Cerebellar cortex (tissue), 1 donor: ENCODE data around the gene CEMIP2.
"Not testable (repeated sequence)": the region's sequence is repeated elsewhere in the genome, so short reads cannot be mapped to it uniquely, and the experiment has no call there.

Experiments
- DNase-seq: peaks from one replicate; pipeline ENCODE4 v3.0.0-alpha.2; 2015; ENCODE audit warnings: low spot score

Gene CEMIP2

DNA sequence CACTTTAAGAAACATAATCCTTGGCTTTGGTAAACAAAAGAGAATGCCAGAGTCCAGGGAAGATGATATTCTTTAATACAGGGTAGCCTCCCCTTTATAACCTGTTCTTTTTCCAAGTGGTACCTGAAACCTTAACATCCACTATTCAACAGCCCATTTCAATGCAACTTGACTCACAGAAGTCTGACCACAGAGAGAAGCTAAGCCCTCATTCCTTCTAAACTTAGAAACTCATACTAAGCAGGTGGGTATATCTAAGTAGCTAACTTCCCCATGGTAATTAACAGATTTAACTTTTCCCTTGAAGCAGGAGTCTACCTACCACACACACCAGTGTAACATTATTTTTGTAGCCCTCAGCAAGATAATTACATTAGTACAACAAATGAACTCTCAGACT is 91.9 kb downstream of the CEMIP2 start:
- DNase-seq: no peak

- no peak for DNase-seq
These were observed 92.5 kb downstream of the CEMIP2 start for GRCh38 chr9:71675857-71676165.

DNA sequence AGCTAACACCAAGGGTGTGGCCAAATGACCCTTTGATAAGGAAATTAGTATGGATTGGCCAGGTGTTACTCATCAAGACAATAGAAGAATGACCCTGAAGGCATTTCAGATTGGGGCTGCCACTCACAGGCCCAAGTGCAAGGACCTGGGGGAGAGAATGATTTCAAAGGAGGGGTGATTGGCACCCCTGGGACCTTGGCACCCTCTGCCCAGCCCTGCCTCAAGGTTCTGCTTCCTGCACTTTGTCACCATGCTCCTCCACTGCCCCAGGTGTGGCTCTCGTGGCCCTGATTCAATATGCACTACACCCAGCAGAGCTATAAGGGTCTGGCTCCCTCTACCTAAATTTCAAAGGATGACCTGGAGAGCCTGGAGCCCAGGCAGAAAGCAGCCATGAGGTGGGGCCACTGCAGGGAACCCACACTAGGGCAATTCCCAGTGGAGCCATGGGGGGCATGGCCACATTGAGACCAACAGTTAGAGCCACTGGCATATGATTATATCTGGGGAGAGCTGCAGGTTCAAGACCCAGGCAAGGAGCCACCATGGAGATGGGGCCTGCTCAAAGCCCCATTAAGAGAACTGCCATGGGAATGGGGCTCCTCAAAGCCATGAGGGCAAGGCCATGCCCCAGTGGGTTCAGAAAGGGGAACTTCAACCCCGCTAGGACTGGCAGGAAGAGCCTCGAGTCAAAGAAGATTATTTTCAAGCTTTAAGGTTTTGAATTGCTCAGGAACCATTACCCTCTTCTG is 93.0 kb downstream of the CEMIP2 start:
- no peak for DNase-seq

GRCh38 chr9:71672573-71672972 is 95.7 kb downstream of the CEMIP2 start:
- DNase-seq: no peak

DNA sequence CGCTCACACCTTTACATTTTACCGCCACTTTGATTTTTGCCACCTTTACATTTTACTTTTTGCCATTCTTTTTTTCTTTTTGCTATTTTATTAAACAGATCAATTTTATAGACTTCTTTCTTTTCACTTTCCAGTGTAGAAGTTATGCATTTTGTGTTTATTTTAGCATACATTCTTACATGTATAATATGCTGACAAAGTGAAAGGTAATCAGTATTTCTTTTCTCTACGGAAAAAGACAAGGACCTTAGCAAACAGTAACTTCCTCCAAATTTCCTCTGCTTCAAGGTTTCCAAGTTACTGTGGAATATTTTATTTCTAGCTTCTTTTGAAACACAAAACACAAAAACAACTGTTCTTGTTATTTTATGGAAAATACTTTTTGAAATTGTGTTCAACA is 97.0 kb downstream of the CEMIP2 start:
- no peak for DNase-seq

DNA sequence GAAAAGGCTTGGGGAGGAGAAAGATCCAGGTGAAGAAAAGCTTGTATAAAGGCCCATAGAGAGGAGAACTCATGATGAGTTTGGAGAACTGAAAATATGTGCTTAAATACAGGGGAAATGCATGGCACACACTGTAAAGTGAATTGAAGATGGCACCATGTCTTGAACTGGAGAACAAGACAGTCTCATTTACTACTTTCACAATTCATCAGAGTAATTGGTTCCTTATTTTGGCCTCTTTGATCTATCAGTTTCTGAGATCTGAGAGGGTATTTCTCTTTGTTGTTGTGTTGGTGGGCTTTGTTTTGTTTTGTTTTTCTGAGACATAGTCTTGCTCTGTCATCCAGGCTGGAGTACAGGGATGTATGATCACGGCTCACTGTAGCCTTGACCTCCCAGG is 98.2 kb downstream of the CEMIP2 start:
- DNase-seq: no peak

DNA sequence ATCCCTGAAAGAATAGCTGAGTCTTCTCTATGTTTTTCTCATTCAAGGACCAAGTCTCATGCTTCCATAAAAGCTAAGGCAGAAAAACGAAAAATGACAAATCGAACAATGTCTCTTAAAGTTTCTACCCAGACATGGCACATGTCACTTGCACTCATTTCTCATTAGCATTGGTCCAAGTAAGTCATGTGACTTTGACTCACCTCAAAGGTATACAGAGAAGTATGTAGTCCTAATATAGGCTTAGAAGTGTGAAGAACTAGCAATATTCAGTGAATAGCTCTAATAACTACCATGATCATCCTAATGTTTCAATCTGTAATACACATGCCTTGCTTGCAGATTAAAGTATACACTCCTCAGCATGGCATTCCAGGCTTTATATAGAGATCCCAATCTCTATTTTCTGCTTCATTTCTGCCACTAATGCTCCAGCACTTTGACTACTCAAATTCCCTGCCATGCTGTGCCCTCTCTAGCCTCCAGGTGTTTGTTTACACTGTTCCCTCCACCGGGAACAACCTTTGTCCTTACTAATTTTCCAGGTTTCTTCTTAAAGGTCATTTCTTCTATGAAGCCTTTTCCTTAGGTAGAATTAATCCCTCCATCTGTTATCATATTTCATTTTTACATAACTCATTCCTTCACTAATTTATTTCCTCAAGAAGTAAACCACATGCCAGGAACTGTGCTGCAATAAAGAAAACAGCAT is 98.9 kb downstream of the CEMIP2 start:
- no peak for DNase-seq

DNA sequence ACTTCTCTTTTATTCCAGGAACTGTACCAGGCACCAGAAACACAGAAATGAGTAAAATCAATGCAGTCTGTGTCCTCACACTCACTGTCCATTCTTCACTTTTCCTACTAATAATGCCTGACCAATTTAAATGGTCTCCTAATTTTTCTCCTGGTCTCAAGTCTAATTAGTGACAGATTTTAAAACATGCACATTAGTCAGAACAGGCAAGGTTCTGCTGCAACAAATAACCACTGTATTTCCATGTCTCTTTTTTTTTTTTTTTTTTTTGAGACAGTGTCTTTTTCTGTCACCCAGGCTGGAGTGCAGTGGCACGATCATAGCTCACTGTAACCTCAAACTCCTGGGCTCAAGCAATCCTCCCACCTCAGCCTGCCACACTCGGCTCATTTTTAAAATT is 99.6 kb downstream of the CEMIP2 start:
- DNase-seq: no peak

GRCh38 chr9:71665247-71665646 is 103.1 kb downstream of the CEMIP2 start:
- no peak for DNase-seq

- no peak for DNase-seq
These were observed 103.7 kb downstream of the CEMIP2 start for GRCh38 chr9:71664566-71664965.

GRCh38 chr9:71663931-71664459 is 104.3 kb downstream of the CEMIP2 start:
- DNase-seq: no peak

- DNase-seq: no peak
These were observed 105.1 kb downstream of the CEMIP2 start for GRCh38 chr9:71663216-71663615.

- no peak for DNase-seq
These were observed 106.2 kb downstream of the CEMIP2 start for GRCh38 chr9:71662082-71662481.

GRCh38 chr9:71657276-71657675 is 111.0 kb downstream of the CEMIP2 start:
- not testable (repeated sequence) for DNase-seq

- DNase-seq: no peak
These were observed 111.8 kb downstream of the CEMIP2 start for GRCh38 chr9:71656496-71656895.

DNA sequence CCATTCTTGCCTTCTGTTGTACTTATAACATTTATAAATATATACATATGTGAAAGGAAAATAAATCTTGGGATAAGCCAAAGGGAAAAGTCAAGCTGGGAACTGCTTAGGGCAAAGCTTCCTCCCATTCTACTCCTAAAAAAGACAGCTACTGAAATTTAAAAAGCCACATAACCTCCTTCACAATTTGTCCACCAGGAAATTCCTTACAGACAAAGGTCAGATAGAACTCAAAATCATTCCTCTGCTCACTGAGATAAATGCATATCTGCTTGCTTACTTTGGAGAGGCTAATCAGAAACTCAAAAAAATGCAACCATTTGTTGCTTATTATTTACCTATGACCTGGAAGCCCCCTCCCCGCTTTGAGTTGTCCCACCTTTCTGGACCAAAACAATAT is 112.5 kb downstream of the CEMIP2 start:
- no peak for DNase-seq

DNA sequence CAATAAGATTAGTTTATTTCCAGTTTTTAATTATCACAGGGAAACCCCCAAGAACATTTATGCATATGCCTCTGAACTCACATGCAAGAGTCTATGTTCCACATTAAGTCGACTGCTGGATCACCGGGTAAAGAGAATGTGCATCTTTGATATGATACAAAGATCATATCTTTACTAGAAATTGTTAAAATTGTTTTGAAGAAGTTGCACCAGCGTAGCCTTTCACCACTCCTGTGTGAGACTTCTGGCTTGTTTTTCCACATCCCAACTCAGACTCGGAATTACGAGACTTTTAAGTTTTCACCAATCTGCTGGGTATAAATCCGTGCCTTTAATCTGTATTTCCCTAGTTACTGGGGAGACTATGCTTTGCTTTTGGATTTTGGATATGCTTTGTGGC is 113.2 kb downstream of the CEMIP2 start:
- DNase-seq: no peak

GRCh38 chr9:71652480-71652879 is 115.8 kb downstream of the CEMIP2 start:
- no peak for DNase-seq

GRCh38 chr9:71648453-71648852 is 119.9 kb downstream of the CEMIP2 start:
- DNase-seq: no peak

GRCh38 chr9:71647094-71647591 is 121.2 kb downstream of the CEMIP2 start:
- no peak for DNase-seq

DNA sequence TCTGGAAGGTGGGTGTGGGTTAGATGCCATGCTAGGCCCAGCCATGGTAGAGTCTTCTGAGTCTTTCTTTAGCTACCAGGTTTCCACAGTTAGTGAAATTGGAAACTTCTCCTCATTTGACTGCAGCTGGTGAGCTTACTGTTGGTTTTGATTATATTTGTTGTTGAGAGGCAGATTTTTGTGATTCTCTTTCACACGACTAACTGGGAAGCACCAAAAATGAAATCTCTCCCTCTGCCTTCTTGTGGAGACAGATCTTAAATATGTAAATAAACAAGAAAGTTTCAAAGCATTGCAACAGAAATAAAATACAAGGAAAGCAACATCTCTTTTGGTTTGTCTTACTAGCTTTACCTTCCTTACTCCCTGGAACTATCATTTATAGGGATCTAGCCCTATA is 122.2 kb downstream of the CEMIP2 start:
- DNase-seq: no peak

- DNase-seq: no peak
These were observed 123.4 kb downstream of the CEMIP2 start for GRCh38 chr9:71644819-71645362.

DNA sequence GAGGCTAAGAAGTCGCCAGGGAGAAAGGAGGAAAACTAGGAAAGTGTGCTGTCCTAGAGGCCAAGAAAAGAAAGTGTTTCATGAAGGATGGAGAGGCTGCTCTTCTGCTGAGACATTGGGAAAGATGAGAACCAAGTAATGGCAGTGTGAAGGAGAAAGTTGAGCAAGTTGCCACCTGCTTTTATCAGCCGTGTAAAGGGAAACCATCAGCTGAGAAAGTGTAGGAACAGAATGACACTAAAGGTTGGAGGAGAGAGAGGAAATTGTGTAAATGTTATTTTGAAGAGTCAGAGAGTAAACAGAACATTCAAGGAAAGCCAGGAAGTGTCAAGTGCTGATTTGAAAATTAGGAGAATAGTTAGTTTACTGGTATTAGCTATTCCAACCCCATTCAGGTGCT is 125.0 kb downstream of the CEMIP2 start:
- DNase-seq: no peak
